Activated CD4-positive, alpha-beta T cell treated with anti-CD3 and anti-CD28 coated beads, Interleukin-2, amount 50 U/mL, for 48 hours (primary cell): ENCODE measurements around the gene HERC5.
"Not testable (repeated sequence)": the region's sequence is repeated elsewhere in the genome, so short reads cannot be mapped to it uniquely, and the experiment has no call there.

Source experiments
- DNase-seq, 2 experiments: peaks; one replicate each; pipeline ENCODE4 v3.0.0-alpha.2; 2020

HERC5 gene

DNA sequence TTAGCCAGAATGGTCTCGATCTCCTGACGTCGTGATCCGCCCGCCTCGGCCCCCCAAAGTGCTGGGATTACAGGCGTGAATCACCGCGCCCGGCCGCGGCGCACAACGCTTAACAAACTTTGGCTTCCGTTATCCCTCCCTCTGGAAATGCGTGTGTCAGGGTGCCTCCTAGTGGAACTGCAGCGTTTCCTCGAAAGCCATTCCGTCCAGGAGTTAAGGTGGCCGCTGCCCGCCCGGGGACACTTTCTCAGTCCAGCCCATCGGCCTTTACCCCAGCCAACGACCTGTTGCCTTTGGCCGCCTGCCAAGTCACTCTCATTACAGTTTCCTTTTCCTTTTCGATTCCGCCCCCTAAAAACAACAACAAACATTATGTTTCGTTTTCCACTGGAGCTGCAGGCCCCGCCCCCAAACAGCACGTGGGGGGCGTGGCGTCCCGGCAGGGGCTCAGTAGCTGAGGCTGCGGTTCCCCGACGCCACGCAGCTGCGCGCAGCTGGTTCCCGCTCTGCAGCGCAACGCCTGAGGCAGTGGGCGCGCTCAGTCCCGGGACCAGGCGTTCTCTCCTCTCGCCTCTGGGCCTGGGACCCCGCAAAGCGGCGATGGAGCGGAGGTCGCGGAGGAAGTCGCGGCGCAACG lies at the start of gene HERC5:
TSS of gene HERC5 (plus strand) at position 450 of the 637 bp plus-strand sequence. CDS start at position 601, 151 bp downstream.
- DNase-seq: peak; percentile 84 to 87

DNA sequence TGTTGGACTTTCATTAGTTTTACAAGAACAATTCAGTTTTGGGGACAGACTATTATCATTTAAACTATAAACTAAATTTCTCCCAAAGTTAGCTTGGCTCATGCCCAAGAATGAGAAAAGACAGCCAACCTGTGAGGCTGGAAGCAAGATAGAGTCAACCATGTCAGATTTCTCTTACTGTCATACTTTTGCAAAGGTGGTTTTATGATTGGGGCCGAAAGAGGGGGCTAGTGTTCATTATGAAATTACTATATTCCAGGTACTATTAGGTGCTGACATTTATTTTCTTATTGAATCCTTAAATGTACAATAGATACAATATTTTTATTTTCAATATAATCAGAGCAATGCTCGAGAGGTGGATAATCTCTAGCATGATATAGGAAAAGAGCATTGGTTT lies 47.7 kb upstream of the HERC5 start:
- no peak for DNase-seq

DNA sequence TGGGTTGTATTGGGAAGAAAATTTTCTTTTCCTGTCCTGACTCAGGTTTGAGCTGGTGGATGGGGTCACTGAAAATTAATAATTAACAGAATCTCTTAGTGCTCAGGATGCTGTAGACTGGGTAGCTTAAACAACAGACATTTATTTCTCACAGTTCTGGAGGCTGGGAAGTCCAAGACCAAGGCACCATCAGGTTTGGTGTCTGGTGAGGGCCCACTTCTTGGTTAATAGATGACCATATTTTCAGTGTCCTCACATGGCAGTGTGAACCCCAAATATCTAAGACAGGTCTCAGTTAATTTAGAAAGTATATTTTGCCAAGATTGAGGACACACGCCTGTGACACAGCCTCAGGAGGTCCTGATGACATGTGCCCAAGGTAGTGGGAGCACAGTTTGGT lies 47.1 kb upstream of the HERC5 start:
- no peak for DNase-seq

DNA sequence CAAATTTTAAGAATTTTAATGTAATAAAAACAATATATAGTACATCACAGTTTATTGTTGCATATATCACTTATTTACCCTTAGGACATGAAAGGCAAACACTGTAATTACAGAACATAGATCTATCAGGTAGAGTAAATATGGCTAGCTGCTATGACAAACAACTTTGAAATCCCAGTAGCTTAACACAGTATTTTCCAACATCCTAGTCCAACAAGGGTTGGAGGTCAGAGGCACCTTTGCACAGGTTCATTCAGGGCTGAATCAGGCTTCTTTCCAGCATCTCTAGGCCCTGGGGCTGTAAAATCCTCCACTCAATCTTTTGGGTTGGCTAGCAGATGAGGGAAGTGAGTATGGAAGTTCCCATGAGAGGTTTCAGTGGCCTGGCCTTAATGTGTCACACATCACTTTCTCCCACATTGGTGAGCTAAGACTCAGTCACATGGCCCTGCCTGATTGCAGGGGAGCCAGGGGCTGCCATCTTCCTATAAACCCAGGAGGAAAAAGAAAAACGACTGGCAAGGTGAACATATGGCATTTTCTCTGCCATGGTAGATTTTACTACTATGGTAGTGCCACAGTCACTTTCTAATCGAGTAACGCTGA lies 45.3 kb upstream of the HERC5 start:
- peak; percentile 2 to 23 for DNase-seq

DNA sequence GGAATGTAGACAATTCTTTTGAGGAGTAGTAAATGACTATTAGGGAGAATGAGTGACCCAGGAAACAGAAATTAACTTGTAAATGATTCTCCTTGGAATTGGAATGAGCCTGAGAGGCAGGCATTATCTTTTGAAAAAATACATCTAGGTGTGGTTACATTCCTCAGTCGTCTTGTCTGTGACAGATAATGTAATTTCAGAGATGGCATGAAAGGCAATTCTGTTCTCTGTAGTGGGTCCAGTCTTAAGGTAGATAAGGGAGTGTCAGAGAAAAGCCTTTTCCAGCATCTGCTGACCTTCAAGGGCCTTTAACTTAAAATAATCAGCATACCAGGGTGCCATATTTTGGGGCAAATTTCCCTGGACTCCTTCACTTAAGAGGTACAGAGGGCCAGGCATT lies 43.1 kb upstream of the HERC5 start:
- no peak for DNase-seq

DNA sequence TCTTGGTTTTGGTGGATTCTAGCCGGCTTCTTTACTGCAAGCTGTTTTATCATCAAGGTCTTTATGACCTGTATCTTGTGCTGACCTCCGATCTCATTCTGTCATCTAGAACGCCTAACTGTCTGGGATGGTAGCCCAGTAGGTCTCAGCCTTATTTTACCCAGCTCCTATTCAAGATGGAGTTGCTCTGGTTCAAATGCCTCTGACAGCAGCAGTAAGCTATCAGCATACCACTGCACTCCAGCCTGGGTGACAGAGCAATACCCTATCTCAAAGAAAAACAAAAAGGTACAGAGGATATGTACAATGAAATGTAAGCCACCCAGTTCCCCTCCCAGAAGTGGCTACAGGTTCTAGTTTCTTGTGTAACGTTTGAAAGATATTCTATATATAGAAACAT lies 42.2 kb upstream of the HERC5 start:
- DNase-seq: no peak

DNA sequence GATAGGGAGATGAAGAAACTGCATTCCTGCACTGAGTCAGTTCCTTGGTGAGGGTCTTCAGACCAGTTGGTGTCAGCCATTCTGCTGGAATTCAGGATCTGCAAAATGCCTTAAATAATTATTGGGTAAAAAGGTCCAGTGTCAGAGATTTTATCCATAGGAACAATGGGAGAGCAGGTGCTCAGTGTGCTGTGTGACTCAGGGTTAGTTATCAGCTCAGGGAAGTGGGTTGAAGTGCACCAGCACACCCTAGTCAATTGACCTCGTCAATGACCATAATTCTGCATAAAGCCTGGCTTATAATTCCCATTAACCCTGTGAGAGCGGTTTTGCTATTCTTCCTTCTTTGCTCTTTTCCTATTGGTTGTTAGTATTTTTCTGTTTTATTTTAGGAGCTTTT lies 40.9 kb upstream of the HERC5 start:
- DNase-seq: no peak

DNA sequence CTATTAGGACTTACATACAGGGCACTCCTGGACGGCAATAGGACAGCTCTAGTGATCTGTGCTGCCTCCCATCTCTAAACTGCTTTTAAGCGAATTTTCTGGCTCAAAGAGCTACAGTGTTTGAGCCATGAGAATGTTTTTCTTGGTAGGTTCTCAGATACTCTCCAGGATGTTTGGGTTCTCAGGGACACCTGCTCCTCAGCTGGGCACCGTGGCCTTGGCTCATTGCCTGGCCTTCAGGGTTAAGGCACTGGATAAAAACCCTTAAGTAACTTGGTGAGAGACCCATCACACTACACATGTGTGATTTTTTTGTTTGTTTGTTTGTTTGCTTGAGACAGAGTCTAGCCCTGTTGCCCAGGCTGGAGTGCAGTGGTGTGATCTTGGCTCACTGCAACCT lies 38.5 kb upstream of the HERC5 start:
- DNase-seq: no peak

DNA sequence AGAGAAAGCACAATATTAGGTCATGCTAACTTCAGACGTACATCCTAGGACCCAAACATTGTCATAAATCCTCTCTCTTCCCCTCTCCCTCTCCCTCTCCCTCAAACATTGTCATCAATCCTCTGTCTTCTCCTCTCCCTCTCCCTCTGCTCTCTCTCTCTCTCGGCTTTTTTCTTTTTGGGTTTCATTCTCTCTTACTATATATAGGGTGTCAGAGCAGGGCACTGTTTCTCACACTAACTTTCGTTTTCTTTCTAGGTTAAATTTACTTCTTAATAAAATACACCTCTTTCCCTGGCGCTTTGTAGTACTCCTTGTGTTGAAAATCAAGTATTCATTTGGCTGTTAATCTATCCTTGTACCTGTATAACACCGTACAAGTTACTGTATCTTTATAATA lies 37.0 kb upstream of the HERC5 start:
- no peak for DNase-seq

DNA sequence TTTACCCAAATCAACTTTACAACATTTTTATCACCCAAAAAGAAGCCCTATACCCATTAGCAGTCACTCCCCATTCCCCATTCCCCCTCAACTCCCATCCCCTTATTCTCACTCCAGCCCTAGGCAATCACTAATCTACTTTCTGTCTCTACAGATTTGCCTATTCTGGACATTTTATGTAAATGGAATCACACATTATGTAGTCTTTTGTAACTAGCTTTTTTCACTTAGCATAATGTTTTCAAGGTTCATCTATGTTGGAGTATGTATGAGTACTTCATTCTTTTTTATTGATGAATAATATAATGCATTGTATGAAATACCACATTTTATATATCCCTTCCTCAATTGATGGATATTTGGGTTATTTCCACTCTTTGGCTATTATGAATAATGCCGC lies 36.1 kb upstream of the HERC5 start:
- no peak for DNase-seq

DNA sequence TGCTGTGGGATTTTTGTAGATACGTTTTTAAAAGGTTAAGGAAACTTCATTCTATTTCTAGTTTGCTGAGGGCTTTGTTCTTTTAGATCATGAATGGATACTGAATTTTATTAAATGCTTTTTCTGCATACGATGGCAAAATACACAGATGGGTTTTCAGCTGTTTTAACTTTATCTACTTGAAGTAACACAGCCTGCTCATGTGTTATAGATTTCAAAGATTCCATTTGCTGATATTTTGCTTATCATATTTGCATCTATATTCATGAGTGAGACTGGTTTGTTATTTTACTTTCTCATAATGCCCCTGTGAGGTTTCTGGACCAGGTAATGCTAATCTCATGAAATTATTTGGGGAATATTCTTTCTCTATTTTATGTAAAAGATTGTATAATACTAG lies 34.5 kb upstream of the HERC5 start:
- no peak for DNase-seq

DNA sequence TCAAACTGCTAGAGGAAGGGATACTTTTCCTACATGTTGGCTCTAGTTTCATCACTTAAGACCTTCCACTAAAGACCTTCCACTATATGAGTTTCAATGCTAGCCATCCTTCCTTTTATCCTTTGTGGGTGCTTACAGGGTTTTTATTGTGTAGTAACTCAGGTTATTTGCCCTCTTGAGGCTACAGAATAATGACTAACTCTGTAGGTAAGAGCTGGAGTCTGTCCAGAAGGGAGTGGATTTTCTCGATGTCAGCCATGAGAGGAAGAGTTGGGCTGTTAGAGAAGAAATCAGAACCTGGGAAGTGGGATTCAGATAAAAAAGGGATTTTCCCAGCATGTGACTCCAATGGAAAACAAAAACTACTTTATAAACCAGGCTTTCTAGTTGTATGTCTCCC lies 27.5 kb upstream of the HERC5 start:
- no peak for DNase-seq

DNA sequence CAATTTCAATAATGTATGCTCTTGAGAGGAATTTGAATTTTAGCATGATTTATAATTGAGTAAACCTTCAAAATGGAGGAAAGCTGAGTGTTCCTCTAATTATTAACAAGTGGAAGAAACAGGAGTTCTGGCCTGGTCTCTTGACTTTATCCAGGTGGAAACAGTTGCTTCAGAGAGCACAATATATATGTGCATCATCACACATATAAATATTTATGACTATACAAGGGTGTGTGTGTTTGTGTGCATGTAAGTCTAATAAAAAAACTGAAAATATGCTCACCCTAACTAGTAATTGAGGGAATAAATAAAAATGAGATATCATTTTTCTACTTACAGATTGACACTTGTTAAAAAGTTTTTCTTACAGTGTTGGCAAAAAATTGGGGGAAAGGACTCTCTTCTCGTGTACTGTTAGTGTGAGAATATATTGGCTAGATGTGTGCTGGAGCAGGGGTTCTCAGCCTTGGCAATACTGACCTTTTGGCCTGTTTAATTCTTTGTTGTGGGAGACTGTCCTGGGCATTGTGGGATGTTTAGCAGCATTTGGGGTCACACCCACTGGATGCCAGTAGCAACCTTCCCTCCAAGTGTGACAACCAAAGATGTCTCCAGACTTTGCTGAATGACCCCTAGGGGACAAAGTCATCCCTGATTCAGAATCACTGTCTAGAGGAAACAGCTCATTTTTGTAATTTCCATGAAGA lies 20.8 kb upstream of the HERC5 start:
- no peak for DNase-seq

DNA sequence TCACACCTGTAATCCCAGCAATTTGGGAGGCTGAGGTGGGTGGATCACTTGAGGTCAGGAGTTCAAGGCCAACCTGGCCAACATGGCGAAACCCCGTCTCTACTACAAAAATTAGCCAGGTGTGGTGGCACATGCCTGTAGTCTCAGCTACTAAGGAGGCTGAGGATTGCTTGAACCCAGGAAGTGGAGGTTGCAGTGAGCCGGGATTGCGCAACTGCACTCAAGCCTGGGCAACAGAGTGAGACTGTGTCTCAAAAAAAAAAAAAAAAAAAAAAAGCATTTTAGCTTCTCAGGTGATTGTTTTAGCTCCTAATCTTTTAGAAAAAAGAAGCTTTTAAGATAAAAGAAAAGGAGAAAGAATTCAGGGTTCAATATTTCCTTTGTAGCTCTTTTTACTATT lies 19.0 kb upstream of the HERC5 start:
- DNase-seq: not testable (repeated sequence)

DNA sequence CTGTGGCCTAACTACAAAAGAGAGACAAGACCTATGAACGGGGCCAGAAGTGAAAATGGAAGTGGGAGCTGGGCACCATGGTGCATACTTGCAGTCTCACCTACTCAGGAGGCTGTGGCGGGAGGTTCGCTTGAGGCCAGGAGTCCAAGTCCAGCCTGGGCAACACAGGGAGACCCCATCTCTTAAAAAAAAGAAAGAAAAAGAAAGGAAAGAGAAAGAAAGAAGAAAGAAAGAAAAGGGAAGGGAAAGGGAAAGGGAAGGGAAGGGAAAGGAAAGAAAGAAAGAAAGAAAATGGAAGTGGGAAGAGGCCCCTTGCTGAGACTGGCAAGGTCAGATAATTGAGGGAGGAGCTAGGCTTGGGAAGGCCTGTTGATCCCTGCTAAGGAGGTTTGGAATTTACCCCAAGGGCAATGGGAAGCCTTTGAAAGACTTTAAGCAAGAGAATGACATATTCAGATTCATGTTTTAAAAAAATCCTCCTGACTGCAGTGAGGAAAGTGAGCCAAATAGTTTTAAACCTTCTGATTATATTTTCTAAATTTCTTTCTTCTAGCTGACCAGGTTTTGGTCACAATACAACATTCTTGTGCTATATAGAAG lies 17.7 kb upstream of the HERC5 start:
- DNase-seq: no peak

DNA sequence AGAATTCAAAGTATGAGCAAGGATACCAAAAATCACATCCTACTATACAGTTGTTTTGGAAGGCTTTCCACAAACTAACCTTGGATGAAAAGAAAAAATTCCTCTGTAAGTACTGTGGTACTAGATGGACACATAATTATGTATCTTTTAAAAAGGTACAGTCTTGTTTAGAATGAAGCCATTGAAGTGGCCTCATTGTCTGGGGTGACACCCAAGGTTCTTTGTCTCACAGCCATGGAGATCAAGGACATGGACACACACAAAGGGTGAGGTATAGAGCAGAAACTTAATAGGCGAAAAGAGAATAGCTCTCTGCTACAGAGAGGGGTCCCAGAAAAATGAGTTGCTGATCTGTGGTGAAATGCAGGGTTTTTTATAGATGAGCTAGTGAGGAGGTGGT lies 16.8 kb upstream of the HERC5 start:
- no peak for DNase-seq

DNA sequence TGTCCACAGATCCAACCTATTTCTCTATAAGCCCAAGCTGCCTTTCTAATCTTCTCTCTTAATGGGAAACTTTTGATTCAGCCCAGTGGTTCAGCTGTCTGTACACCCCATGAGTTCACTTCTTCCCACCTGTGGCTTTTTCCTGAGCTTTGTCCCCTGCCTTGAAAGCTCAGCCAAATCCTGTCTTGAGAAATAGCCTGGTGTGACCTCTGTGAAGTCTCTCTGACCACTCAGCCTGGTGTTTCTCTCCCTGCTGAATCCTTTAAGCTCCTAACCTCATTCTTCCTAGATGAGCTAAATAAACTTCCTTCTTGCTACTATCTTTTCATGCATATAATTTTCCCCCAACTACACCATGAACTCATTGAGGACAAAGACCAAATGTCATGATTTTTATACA lies 15.2 kb upstream of the HERC5 start:
- no peak for DNase-seq

DNA sequence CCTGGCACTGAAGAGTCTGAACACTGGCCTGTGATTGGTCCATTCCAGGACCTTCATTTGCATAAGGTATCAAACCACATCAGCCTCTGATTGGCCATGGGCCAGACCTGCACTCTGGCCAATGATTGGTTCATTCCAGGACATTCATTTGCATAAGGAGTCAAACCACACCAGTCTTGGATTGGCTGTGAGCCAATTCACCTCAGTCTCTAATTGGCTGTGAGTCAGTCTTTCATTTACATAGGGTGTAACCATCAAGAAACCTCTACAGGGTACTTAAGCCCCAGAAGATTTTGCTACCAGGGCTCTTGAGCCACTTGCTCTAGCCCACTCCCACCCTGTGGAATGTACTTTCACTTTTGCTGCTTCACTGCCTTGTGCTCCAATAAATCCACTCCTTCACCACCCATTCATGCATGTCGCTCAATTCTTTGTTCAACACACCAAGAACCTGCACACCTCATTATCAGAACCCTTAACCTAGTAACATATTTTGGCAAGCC lies 14.2 kb upstream of the HERC5 start:
- DNase-seq: no peak

DNA sequence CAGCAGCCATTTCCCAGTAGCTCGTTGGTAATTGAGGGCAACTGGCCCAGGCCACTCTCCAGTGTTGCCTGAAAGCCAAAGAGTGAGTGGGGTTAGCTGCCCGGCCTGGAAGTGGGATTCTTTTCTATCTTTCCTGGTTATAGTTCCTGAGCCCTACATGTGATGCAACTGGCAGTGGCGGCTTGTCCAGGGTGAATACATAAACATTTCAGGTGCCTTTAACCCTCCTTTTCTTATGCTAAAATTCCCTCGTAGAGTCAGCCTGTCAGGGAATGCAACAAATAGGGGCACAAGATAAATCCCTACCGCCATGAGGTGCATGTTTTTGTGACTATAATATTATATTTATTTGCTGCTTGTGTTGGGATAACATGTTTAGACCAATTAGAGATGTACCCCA lies 13.4 kb upstream of the HERC5 start:
- no peak for DNase-seq

DNA sequence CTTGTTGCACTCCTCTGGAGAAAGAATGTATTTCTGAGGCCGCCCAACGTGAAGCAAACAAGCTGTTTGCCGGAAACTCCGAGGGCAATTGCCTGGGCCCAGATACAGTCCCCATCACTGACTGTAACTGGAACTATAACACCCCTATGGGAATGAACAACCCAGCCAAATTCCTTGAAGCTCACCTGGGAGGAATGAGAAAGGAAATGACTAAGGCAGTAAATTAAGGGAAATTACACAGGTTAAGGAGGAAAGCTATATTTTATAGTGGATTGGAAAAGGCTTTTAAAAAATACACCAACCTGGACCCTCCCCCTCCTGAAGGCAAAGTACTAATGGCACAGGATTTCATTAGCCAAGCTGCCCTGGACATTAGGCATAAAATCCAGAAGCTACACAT lies 11.7 kb upstream of the HERC5 start:
- DNase-seq: no peak

DNA sequence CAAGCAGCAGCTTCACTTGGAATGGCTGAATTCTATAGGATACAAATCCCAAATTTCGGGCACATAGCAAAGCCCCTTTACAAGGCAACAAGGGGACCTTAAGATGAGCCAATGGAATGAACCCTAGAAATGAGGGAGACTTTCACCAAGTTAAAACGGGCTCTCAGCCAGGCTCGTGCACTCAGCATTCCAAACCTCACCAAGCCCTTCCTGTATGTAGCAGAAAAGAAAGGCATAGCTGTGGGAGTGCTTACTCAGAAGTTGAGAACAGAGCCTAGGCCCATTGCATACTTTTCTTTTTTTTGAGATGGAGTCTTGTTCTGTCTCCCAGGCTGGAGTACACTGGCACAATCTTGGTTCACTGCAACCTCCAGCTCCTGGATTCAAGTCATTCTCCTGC lies 10.8 kb upstream of the HERC5 start:
- no peak for DNase-seq

DNA sequence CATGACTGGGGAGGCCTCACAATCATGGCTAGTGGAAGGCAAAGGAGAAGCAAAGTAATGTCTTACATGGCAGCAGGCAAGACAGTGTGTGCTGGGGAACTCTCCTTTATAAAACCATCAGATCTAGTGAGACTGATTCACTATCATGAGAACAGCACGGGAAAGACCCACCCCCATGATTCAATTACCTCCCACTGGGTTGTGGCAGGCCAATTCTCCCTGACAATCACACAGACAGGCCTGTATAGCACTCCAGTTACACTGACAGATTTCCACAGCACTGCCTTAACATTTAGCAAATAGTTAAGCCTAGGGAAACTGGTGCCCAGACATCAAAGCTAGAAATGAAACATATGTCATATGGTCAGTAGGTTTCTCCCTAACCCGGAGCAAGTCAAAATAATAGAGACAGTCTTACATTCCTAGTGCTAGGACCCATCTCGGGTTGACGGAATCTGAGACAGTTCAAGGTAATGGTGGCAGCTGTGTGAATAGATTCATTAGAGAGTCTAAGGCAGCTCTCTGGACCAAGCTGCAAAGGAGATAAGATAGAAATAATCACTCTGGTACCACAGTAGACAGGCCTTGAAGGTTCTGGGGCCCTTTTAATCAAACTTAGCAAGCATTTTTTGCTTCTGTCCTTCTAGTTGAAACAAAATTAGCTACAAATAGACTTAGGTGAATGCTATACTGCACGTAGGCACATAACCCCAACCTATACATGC lies 9.4 kb upstream of the HERC5 start:
- no peak for DNase-seq

DNA sequence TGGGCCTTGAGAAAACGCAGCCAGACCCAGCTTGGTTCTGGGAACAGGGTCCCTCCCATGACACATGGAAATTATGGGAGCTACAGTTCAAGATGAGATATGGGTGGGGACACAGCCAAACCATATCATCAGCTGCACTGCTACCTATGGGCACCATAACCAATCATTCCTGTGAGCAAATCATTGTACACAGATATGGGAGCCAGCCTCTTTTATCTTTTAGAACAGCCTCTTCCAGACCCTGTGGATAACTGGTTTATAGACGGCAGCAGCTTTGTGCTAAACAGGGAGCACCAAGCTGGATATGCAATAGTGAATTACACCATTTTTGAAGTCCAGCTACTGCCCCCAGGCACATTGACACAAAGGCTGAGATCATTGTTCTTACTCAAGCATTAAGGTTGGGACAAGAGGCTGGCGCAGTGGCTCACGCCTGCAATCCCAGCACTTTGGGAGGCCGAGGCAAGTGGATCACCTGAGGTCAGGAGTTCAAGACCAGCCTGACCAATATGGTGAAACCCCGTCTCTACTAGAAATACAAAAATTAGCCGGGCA lies 8.6 kb upstream of the HERC5 start:
- not testable (repeated sequence) for DNase-seq
